ENCODE results near the gene RUSC1. TPM values are rescaled to one million over a fixed set of nuclear protein-coding genes. Genes with fewer than 3 reads are reported as not detected.

Gene RUSC1
- 13.0 and 13.3 TPM in 2 replicates for total RNA-seq

GRCh38 chr1:155320661-155321617 lies at the start of gene RUSC1:
RUSC1 (plus strand) TSS chr1:155320894; CDS start chr1:155321774, 880 bp downstream.

GRCh38 chr1:155273343-155274245 lies 47.1 kb upstream of the RUSC1 start, which contains the start of gene CLK2:
CLK2 (minus strand) TSS chr1:155273504; CDS start chr1:155270977, 2,527 bp downstream.

GRCh38 chr1:155277070-155277901 lies 43.4 kb upstream of the RUSC1 start, which contains the start of gene HCN3:
HCN3 (plus strand) TSS chr1:155277463; CDS start chr1:155277591, 128 bp downstream.

GRCh38 chr1:155301342-155301841 lies 19.3 kb upstream of the RUSC1 start, which contains the start of gene PKLR:
PKLR (minus strand) TSS chr1:155301438; CDS start chr1:155301395, 43 bp downstream.

GRCh38 chr1:155308493-155309422 lies 11.9 kb upstream of the RUSC1 start, which contains the start of gene FDPS:
FDPS (plus strand) TSS chr1:155308866; CDS start chr1:155309790, 924 bp downstream.

Other genes starting within 250 kb of the RUSC1 start
- gene EFNA3, start 242.1 kb upstream of the RUSC1 start, total RNA-seq: 0.22 and 0.50 TPM in 2 replicates
- 0.22 and 0.75 TPM in 2 replicates for gene EFNA1, start 193.0 kb upstream of the RUSC1 start, total RNA-seq
- gene SLC50A1, start 185.0 kb upstream of the RUSC1 start, total RNA-seq: 19.7 and 37.7 TPM in 2 replicates
- 34.1 and 42.9 TPM in 2 replicates for gene DPM3, start 180.4 kb upstream of the RUSC1 start, total RNA-seq
- gene KRTCAP2, start 147.6 kb upstream of the RUSC1 start, total RNA-seq: 77.0 and 88.1 TPM in 2 replicates
- 3.9 and 4.9 TPM in 2 replicates for gene TRIM46, start 147.0 kb upstream of the RUSC1 start, total RNA-seq
- 28.8 and 46.6 TPM in 2 replicates for gene THBS3, start 113.0 kb upstream of the RUSC1 start, total RNA-seq
- 40.0 and 50.5 TPM in 2 replicates for gene MTX1, start 112.2 kb upstream of the RUSC1 start, total RNA-seq
- gene ENTREP3, start 65.4 kb upstream of the RUSC1 start, total RNA-seq: 7.6 and 9.6 TPM in 2 replicates
- gene SCAMP3, start 58.5 kb upstream of the RUSC1 start, total RNA-seq: 31.7 and 43.9 TPM in 2 replicates
- gene CLK2, start 47.4 kb upstream of the RUSC1 start, total RNA-seq: 30.5 and 32.0 TPM in 2 replicates
- gene HCN3, start 43.4 kb upstream of the RUSC1 start, total RNA-seq: 0.89 and 1.4 TPM in 2 replicates
- not detected in 2 replicates for gene PKLR, start 19.5 kb upstream of the RUSC1 start, total RNA-seq
- 445 and 647 TPM in 2 replicates for gene FDPS, start 12.0 kb upstream of the RUSC1 start, total RNA-seq
- gene ASH1L, start 241.9 kb downstream of the RUSC1 start, total RNA-seq: 24.1 and 33.6 TPM in 2 replicates

All from uterine smooth muscle cell (primary cell).